ENCODE measurements around the gene PALB2. TPM values are rescaled to one million over a fixed set of nuclear protein-coding genes. Genes with fewer than 3 reads are reported as not detected.
A peak's percentile ranks its signal among the peaks of the same experiment; 100 is the strongest.
"Not testable (repeated sequence)": the region's sequence is repeated elsewhere in the genome, so short reads cannot be mapped to it uniquely, and the experiment has no call there.

Gene PALB2
- total RNA-seq, 1 donor from 2014 or later: 31.2 TPM

DNA sequence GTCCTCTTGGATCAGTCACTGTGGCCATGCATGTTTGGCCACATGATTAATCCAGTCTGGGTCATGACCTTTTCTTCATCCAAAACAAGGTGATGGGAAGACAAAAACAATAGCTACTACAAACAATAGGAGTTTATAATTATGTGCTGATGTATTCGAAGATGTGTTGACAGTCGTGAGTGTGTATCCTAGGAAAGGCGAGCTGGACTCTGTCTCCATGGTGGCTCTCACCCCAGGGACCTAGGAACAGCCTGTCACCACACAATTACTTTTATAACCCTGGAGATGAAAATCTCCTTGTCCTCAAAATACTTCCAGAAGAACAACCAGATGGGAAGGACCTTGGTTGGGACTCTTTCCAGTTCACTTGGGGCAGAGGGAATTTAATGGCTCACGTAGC lies 27.8 kb upstream of the PALB2 start:
- DNase-seq: no peak
- Mint-ChIP-seq H3K36me3 (ENCODE audit: low read depth) (peaks cover 79% of the 10 kb centered on the region), H3K9me3 (no peaks in the 10 kb centered on the region), H3K4me1 (peaks cover 20% of the 10 kb centered on the region), H3K4me3 (no peak overlapping the region), H3K27ac (no peak overlapping the region), H3K27me3 (no peaks in the 10 kb centered on the region)
- intact Hi-C loops (cut with micrococcal nuclease): no loop called here

DNA sequence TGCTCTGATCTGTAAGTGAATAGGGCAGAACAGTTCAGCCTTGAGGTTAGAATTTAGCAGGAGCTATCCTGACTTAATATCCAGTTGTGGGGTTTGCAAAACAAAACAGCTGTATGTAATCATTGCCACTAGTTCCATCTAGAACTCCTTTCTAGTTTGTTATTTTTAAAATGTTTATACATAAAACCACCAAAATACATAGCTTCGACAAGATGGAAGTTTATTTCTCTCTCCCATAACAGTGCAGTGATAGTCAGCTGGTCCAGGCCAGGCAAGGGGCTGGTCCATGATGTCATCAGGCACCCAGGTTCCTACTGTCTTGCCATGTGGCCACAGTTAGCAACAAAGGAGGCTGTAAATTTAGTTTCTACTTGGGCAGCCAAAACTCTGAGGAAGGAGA lies 27.1 kb upstream of the PALB2 start:
- no peak for DNase-seq
- H3K36me3 Mint-ChIP-seq (ENCODE audit: low read depth): peaks cover 81% of the 10 kb centered on the region
- no peaks in the 10 kb centered on the region for H3K27me3 Mint-ChIP-seq
- peaks cover 20% of the 10 kb centered on the region for H3K4me1 Mint-ChIP-seq
- no peak overlapping the region for H3K4me3 Mint-ChIP-seq
- H3K27ac Mint-ChIP-seq: peak overlapping the region; percentile 17
- intact Hi-C loops (cut with micrococcal nuclease): no loop called here
- H3K9me3 Mint-ChIP-seq: no peaks in the 10 kb centered on the region

DNA sequence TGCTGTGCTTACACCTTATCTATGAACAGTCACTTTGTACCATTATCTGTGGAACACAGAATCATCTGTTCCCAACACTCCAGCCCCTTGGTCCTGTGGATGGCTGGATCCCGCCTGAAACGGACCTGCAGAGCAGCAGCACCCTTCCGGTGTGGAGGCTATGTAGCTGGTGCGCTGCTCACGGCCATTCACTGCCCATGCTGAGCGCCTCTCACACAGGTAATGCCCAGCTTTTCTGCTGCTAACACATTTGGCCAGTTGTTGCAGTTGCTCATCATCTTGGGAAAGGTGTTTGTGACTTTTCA lies 26.2 kb upstream of the PALB2 start:
- H3K27ac Mint-ChIP-seq: no peak overlapping the region
- no peak for DNase-seq
- H3K9me3 Mint-ChIP-seq: no peaks in the 10 kb centered on the region
- peaks cover 87% of the 10 kb centered on the region for H3K36me3 Mint-ChIP-seq (ENCODE audit: low read depth)
- H3K27me3 Mint-ChIP-seq: no peaks in the 10 kb centered on the region
- intact Hi-C loops (cut with micrococcal nuclease): no loop called here
- H3K4me1 Mint-ChIP-seq: peaks cover 20% of the 10 kb centered on the region
- no peak overlapping the region for H3K4me3 Mint-ChIP-seq

DNA sequence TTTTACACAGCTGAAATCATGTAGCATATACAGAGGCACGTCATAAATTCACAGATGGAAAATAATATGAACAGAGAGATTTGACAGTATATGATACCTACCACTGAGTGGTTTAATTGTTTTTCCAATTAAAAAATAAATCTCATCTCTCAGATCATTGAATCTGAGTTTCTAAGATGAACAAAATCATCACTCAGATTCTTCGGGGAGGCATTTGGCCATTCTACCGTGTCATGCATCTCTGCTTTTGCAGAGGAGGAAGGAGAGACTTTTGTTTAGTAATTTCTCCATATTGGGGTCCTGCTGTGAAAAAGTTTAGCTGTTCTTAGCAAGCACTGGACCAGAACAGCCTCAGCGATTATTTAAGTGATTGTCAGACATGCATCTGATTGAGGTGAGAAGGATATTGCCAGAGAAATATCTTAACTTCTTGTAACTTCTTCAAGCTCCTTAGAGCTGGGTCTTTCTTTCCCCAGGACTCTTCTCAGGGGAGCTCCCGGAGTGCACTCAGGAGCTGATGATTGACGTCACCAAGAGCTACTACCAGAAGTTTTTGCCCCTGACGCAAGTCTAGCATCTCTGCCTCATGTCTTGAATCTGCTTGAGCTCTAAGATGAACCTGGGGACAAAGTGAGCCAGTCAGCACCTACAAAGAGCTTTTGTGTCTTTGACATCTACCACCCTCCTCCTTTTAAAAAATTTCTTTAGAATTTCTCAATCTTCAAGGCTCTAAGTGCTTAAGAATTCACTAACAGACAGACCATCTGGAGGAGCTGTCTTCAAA lies 25.7 kb upstream of the PALB2 start:
- H3K27ac Mint-ChIP-seq: no peak overlapping the region
- H3K9me3 Mint-ChIP-seq: no peaks in the 10 kb centered on the region
- intact Hi-C loops (cut with micrococcal nuclease): no loop called here
- H3K36me3 Mint-ChIP-seq (ENCODE audit: low read depth): peaks cover 88% of the 10 kb centered on the region
- no peaks in the 10 kb centered on the region for H3K27me3 Mint-ChIP-seq
- no peak overlapping the region for H3K4me3 Mint-ChIP-seq
- no peak for DNase-seq
- H3K4me1 Mint-ChIP-seq: peaks cover 20% of the 10 kb centered on the region

DNA sequence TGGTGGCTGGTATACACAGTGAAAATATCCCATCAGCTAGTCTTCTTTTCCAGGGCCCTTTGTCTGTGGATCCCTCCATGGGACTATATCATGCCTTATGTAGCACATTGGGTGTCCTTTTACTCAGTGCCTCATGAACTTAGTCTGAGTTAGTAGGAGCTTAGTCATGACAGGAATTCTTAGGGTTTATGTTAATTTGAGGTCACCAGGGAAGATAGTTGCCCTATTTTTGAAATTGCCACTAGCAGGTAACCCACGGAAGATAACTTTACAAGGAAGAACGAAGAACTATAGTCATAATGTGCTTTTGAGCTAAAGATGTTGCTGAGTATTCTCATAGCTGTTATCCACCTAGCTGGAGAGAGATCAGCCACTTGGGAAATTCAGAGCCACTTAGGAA lies 22.8 kb upstream of the PALB2 start:
- intact Hi-C loops (cut with micrococcal nuclease): no loop called here
- Mint-ChIP-seq H3K4me1 (peaks cover 2% of the 10 kb centered on the region), H3K27me3 (no peaks in the 10 kb centered on the region), H3K27ac (no peak overlapping the region), H3K9me3 (no peaks in the 10 kb centered on the region), H3K4me3 (no peak overlapping the region), H3K36me3 (ENCODE audit: low read depth) (peaks cover 89% of the 10 kb centered on the region)
- no peak for DNase-seq

DNA sequence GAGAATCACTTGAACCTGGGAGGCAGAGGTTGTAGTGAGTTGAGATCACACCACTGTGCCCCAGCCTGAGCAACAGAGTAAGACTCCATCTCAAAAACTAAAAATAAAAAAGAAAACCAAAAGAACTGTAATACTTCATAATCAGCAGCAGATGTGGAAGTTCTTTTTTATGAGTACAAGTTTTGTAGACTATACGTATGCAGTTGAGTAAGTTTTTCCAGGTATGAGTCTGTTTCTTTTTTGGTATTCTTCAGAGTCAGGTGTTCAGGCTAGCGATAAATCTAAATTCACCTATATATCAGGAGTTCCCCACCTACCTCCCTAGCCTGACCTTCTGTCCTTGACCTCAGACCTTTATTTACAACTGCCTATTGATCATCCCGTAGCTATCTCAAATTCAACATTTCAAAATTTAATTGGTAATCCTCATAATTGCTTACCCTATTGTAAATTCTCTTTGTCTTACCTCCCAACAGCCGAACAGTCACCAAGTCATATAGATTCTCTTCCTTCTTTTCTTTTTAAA lies 10.9 kb upstream of the PALB2 start:
- H3K36me3 Mint-ChIP-seq (ENCODE audit: low read depth): peaks cover 53% of the 10 kb centered on the region
- no peak overlapping the region for H3K4me3 Mint-ChIP-seq
- H3K4me1 Mint-ChIP-seq: peaks cover 30% of the 10 kb centered on the region
- peak overlapping the region; percentile 39 for H3K27ac Mint-ChIP-seq
- DNase-seq: no peak
- H3K27me3 Mint-ChIP-seq: no peaks in the 10 kb centered on the region
- intact Hi-C loops (cut with micrococcal nuclease): no loop called here
- no peaks in the 10 kb centered on the region for H3K9me3 Mint-ChIP-seq

DNA sequence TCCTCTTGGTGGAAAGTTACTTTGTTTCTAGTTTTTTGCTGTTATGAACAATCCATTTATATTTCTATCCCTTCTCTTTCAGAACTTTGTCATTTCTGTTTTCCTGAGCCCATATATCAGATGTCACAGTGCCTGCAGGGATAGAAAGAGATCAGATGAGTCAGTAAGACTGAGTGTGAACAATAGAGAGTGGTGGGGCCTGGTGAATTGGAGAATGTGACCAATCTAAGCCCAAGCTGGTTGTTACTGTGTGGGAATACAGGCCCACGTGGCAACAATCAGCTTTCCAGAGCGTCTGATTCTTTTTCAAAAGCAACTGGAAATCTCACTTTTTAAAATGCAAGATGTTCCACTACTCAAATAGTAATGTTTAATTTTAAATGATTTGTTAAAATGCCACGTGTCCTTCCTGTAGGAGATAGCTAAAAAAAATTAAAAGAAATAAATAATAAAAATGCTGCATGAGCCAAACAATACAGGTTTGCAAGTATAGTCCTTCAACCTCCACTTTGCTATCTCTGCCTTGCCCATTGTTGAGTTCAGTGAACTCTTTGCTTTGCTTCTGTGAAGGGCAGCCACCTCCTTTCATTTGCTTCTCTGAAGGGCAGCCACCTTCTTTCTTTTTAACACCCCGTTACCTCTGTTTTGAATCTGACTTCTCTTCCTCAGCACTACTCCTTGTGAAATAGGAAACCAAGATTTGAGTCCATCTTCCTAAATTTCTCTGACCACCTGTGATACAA lies 9.7 kb upstream of the PALB2 start:
- peak overlapping the region; percentile 31 for H3K27ac Mint-ChIP-seq
- no peak for DNase-seq
- peaks cover 38% of the 10 kb centered on the region for H3K4me1 Mint-ChIP-seq
- intact Hi-C loops (cut with micrococcal nuclease): no loop called here
- H3K27me3 Mint-ChIP-seq: no peaks in the 10 kb centered on the region
- H3K36me3 Mint-ChIP-seq (ENCODE audit: low read depth): peaks cover 62% of the 10 kb centered on the region
- no peaks in the 10 kb centered on the region for H3K9me3 Mint-ChIP-seq
- H3K4me3 Mint-ChIP-seq: no peak overlapping the region

DNA sequence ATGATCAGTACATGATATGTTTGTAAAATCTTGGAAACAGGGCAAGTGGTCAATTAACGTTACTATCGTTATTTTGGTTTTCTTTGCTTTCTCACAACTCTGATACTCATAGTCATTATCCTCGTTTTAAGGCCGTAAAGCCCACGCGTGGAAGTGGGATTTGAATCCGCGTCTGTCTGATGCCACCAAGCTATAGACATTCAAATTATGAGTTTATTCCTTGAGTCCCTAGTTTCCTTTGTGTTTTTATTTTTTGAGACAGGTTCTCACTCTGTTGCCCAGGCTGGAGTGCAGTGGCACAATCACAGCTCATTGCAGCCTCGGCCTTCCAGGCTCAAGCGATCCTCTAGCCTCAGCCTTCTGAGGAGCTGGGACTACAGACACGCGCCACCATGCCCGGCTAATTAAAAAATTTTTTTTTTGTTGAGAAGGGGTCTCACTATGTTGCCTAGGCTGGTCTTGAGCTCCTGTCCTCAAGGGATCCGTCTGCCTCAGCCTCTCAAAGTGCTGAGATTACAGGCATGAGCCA lies 1.2 kb upstream of the PALB2 start:
- H3K27me3 Mint-ChIP-seq: no peaks in the 10 kb centered on the region
- H3K4me1 Mint-ChIP-seq: peaks cover 36% of the 10 kb centered on the region
- peak overlapping the region; percentile 93 for H3K27ac Mint-ChIP-seq
- H3K36me3 Mint-ChIP-seq (ENCODE audit: low read depth): peaks cover 47% of the 10 kb centered on the region
- intact Hi-C loops (cut with micrococcal nuclease): no loop called here
- no peaks in the 10 kb centered on the region for H3K9me3 Mint-ChIP-seq
- DNase-seq: no peak
- H3K4me3 Mint-ChIP-seq: peak overlapping the region; percentile 97

DNA sequence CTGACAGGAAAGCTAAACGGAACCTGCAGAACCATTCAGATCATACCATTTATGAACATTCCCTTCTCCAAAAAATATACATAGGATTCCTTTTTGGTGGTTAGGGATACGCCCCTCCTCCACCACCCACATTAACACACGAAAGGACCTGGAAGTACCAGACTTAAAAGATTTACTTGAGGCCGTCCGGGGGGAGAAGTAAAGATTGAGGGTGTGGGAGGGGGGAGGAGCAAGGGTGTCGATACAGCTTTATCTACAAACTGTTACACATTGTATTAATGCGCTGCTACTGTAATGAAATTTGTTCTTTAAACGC lies 537 bp downstream of the PALB2 start:
- Mint-ChIP-seq H3K9me3 (no peaks in the 10 kb centered on the region), H3K36me3 (ENCODE audit: low read depth) (peaks cover 39% of the 10 kb centered on the region), H3K4me3 (peak overlapping the region; percentile 97), H3K27me3 (no peaks in the 10 kb centered on the region), H3K27ac (peak overlapping the region; percentile 93), H3K4me1 (peaks cover 30% of the 10 kb centered on the region)
- intact Hi-C loops (cut with micrococcal nuclease): loop anchor here (2.0 kb wide), 1 partner anchor 38 kb away; the partner anchor contains the start of gene PLK1
- no peak for DNase-seq

DNA sequence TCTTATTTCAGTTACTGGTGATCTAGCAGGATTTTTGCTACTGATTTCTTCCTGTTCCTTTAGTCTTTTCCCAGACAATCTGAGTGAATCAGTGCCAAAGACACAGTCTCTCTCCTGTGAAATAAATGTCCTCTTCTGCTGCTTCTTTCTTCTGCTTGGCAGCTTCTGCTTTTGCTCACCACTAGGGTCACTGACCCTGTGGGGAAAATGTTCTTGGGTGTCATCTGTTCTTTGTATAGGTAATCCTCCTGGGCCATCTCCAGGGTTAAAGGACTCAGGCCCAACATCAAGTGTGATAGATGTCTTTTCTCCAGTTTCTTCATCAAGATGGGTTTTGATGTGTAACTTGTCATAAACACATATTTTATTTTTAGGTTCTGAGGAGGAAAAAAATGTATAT lies 5.2 kb downstream of the PALB2 start:
- H3K36me3 Mint-ChIP-seq (ENCODE audit: low read depth): peaks cover 40% of the 10 kb centered on the region
- intact Hi-C loops (cut with micrococcal nuclease): no loop called here

DNA sequence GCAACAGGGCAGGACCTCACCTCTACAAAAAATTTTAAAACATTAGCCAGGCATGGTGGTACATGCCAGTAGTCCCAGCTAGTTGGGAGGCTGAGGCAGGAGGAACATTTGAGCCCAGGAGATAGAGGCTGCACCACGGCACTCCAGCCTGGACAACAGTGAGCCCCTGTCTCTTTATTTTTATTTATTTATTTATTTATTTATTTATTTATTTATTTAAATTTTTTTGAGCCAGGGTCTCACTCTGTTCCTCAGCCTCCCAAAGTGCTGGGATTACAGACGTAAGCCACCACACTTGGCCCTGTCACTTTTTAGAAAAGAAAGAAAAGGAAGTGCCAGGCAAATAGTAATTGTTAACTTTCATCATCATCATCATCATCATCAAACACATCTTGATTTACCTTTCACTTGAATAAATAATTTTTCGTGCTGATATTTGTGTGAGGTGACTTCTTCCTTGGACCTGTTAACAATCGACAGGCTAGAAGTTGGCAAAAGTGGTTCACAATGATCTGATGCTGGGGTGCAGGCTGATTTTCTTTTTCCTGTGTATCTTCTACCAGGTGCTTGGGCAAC lies 6.6 kb downstream of the PALB2 start:
- peaks cover 47% of the 10 kb centered on the region for H3K36me3 Mint-ChIP-seq (ENCODE audit: low read depth)
- no peak overlapping the region for H3K4me3 Mint-ChIP-seq
- DNase-seq: no peak
- no peak overlapping the region for H3K27ac Mint-ChIP-seq
- H3K4me1 Mint-ChIP-seq: peaks cover 25% of the 10 kb centered on the region
- H3K9me3 Mint-ChIP-seq: no peaks in the 10 kb centered on the region
- intact Hi-C loops (cut with micrococcal nuclease): no loop called here
- no peaks in the 10 kb centered on the region for H3K27me3 Mint-ChIP-seq

More for the DNA sequence above, 5.2 kb downstream of the PALB2 start:
- no peak for DNase-seq
- peak overlapping the region; percentile 72 for H3K27ac Mint-ChIP-seq
- no peak overlapping the region for H3K4me3 Mint-ChIP-seq
- H3K4me1 Mint-ChIP-seq: peaks cover 29% of the 10 kb centered on the region
- H3K27me3 Mint-ChIP-seq: no peaks in the 10 kb centered on the region
- no peaks in the 10 kb centered on the region for H3K9me3 Mint-ChIP-seq

DNA sequence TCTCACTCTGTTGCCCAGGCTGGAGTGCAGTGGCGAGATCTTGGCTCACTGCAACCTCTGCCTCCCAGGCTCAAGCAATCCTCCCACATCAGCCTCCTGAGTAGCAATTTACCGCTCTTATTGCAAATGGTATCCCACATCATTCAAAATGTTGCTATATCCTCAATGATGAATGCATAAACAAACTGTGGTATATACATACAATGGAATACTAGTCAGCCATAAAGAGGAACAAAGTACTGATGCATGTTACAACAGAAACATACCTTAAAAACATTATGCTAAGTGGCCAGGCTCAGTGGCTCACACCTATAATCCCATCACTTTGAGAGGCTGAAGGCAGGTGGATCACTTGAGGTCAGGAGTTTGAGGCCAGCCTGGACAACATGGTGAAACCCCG lies 9.2 kb downstream of the PALB2 start:
- H3K9me3 Mint-ChIP-seq; intact Hi-C loops (cut with micrococcal nuclease); H3K27me3 Mint-ChIP-seq; H3K4me3 Mint-ChIP-seq; DNase-seq; H3K27ac Mint-ChIP-seq: not testable (repeated sequence)
- H3K36me3 Mint-ChIP-seq (ENCODE audit: low read depth): peaks cover 52% of the 10 kb centered on the region
- peaks cover 23% of the 10 kb centered on the region for H3K4me1 Mint-ChIP-seq

DNA sequence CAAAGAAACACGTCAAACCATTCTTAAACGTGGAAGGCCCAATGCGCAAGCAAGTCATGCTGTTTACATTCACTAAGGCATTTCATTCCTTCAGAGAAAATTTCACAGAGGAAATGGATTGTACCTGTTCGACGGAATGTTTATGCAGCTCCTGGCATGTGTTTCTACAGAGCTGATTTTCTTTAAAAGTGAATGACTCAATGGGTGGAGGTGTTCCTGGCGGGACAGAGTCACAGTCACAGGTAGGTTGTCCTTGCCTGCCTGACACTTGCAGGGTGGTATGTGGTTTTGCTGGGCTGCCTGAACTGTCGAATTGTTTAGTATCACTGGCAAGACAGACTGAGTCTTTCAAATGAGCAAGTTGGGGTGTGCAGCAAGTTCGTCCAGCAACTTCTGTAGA lies 11.6 kb downstream of the PALB2 start:
- no peak overlapping the region for H3K27ac Mint-ChIP-seq
- peaks cover 47% of the 10 kb centered on the region for H3K36me3 Mint-ChIP-seq (ENCODE audit: low read depth)
- no peaks in the 10 kb centered on the region for H3K27me3 Mint-ChIP-seq
- H3K9me3 Mint-ChIP-seq: no peaks in the 10 kb centered on the region
- no peak overlapping the region for H3K4me3 Mint-ChIP-seq
- peaks cover 21% of the 10 kb centered on the region for H3K4me1 Mint-ChIP-seq
- no peak for DNase-seq
- intact Hi-C loops (cut with micrococcal nuclease): no loop called here

DNA sequence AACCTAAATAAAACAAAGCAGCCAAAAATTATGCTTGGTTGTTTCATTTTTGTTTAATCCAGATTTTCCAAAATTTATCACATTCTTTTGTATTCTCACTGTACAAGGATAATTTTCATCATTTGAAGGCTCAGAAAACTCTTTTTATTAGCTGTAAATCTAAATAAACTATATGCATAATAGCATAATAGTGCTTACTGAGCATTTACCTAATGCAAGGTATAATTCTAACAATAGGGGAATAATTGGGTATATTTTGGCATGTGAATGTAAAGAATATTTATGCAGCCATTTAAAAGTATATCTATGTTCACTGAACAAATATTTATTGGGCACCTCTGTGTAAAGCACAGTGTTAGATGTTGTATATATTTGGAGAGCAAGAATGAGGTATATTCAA lies 17.0 kb downstream of the PALB2 start:
- Mint-ChIP-seq H3K4me1 (no peaks in the 10 kb centered on the region), H3K9me3 (no peaks in the 10 kb centered on the region), H3K27ac (no peak overlapping the region), H3K27me3 (no peaks in the 10 kb centered on the region), H3K36me3 (ENCODE audit: low read depth) (peaks cover 59% of the 10 kb centered on the region), H3K4me3 (no peak overlapping the region)
- DNase-seq: no peak
- intact Hi-C loops (cut with micrococcal nuclease): no loop called here
